Esophagus squamous epithelium (tissue), 4 donors: ENCODE measurements around the gene HOXA9.

Experiments
- POLR2A ChIP-seq, 4 donors: fragments of 450-650 bp; IDR thresholded peaks; one replicate each; pipeline ENCODE4 v1.6.1; 2017; ENCODE audit warnings: antibody characterized with exemption in 4 of 4, mild to moderate bottlenecking in 4 of 4, moderate library complexity in 3 of 4
- TF ChIP-seq, protein P1 (sequence below), 6 experiments: fragments of 450-650 bp in 4 of 6; fragments of 200-600 bp in 2 of 6; sonication (generic) in 2 of 6; IDR thresholded peaks; one replicate each; pipeline ENCODE4 v1.5.1; 2016 to 2019; ENCODE audit warnings: antibody characterized with exemption in 6 of 6, mild to moderate bottlenecking in 4 of 6, moderate library complexity in 4 of 6

DNA sequence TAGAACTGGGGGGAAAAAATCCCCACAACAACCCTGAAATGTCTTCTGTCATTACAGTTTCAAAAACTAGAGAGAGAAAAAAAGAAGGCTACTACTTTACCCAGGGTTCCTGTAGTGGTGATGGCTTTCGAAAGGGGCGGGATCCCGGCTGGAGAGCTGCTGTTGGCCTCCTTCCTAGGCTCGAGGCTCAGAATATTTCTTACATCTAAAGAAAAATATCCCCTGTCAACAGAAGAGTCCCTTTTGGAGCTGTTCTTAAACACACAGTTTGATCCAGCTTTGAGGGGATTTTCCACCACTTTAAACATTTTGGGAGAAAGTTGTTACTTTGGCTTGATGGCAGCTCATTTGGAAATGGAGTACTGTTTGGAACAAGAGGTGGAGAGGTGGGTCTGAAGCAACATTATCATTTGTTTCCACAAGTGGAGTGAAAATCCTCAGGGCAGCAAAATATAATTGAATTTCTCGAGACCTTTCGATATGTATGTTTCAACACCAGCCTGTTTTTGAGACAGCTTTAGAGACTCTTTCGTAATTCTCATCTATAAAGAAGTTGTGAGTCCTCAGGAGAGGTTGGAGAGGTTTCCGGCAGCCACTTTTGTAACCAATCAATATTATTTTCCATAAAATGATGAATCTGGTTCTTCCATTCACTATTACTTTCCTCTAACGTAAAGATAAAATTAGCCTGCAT lies 29.5 kb upstream of the HOXA9 start:
- TF ChIP-seq, protein P1, sequence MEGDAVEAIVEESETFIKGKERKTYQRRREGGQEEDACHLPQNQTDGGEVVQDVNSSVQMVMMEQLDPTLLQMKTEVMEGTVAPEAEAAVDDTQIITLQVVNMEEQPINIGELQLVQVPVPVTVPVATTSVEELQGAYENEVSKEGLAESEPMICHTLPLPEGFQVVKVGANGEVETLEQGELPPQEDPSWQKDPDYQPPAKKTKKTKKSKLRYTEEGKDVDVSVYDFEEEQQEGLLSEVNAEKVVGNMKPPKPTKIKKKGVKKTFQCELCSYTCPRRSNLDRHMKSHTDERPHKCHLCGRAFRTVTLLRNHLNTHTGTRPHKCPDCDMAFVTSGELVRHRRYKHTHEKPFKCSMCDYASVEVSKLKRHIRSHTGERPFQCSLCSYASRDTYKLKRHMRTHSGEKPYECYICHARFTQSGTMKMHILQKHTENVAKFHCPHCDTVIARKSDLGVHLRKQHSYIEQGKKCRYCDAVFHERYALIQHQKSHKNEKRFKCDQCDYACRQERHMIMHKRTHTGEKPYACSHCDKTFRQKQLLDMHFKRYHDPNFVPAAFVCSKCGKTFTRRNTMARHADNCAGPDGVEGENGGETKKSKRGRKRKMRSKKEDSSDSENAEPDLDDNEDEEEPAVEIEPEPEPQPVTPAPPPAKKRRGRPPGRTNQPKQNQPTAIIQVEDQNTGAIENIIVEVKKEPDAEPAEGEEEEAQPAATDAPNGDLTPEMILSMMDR (IDR thresholded peaks at IDR 0.05) = no peak
- TF ChIP-seq POLR2A (IDR thresholded peaks at IDR 0.05) = no peak
